PC-3 (cell line): ENCODE results near the gene PLXNB3. TPM values are rescaled to one million over a fixed set of nuclear protein-coding genes. Genes with fewer than 3 reads are reported as not detected.

Experiments used
- ATAC-seq: fragments of 200-7000 bp; cut with Tn5 transposase; 2 replicates; pipeline ENCODE4 v1.9.1; 2020; ENCODE audit warnings: mild to moderate bottlenecking, moderate library complexity
- BruUV-seq: library from RNA; stranded (reverse); fragments of 400-500 nt; replicated peaks from 2 replicates; lab custom pipeline; 2021; lab: Mats Ljungman, UMichigan
- CTCF ChIA-PET: fragments of 300-600 bp; sonication (Branson Sonifier 250); formaldehyde crosslinking; loops from one replicate; lab custom pipeline; 2022; ENCODE audit warnings: antibody characterized with exemption; lab: Charles Lee
- POLR2A ChIA-PET: fragments of 300-600 bp; sonication (Branson Sonifier 250); formaldehyde crosslinking; loops from one replicate; lab custom pipeline; 2022; ENCODE audit warnings: antibody characterized with exemption; ENCODE audit not compliant: unreplicated experiment; lab: Charles Lee
- DNase-seq: peaks from one replicate; pipeline ENCODE4 v3.0.0-alpha.2; 2015
- H2AFZ ChIP-seq: fragments of 300-600 bp; sonication (generic); 2 replicates; pipeline ENCODE4 v1.6.0; 2016; ENCODE audit warnings: antibody characterized with exemption, low read length
- H3F3A ChIP-seq: fragments of 300-600 bp; sonication (generic); one replicate; pipeline ENCODE4 v1.6.0; 2017; ENCODE audit warnings: antibody characterized with exemption, low read length, control low read depth, mild to moderate bottlenecking; ENCODE audit not compliant: unreplicated experiment
- H3K27ac ChIP-seq: fragments of 300-600 bp; sonication (generic); 2 replicates; pipeline ENCODE4 v1.5.1; 2016; ENCODE audit warnings: mild to moderate bottlenecking, low read length
- H3K27me3 ChIP-seq: fragments of 300-600 bp; sonication (generic); 2 replicates; pipeline ENCODE4 v1.6.1; 2016; ENCODE audit warnings: low read length, mixed read lengths
- H3K36me3 ChIP-seq: fragments of 300-600 bp; sonication (generic); 2 replicates; pipeline ENCODE4 v1.6.1; 2016; ENCODE audit warnings: low read depth, mixed run types, low read length, mixed read lengths
- H3K4me1 ChIP-seq: fragments of 300-600 bp; sonication (generic); 2 replicates; pipeline ENCODE4 v1.5.1; 2016; ENCODE audit warnings: low read length; ENCODE audit not compliant: insufficient read depth
- H3K4me2 ChIP-seq: fragments of 300-600 bp; sonication (generic); 2 replicates; pipeline ENCODE4 v1.6.0; 2016; ENCODE audit warnings: low read length
- H3K4me3 ChIP-seq: fragments of 300-600 bp; sonication (generic); 2 replicates; pipeline ENCODE4 v1.5.1; 2016; ENCODE audit warnings: mild to moderate bottlenecking, low read length, mixed read lengths
- H3K79me2 ChIP-seq: fragments of 300-600 bp; sonication (generic); 2 replicates; pipeline ENCODE4 v1.6.1; 2017; ENCODE audit warnings: low read length, mixed read lengths
- H3K9ac ChIP-seq: fragments of 300-600 bp; sonication (generic); 2 replicates; pipeline ENCODE4 v1.6.0; 2016; ENCODE audit warnings: mild to moderate bottlenecking, low read length
- H3K9me2 ChIP-seq: fragments of 300-600 bp; sonication (generic); replicated peaks from 2 replicates; pipeline ENCODE4 v1.6.1; 2016; ENCODE audit warnings: mixed run types, low read length, mixed read lengths
- H3K9me3 ChIP-seq: fragments of 300-600 bp; sonication (generic); 2 replicates; pipeline ENCODE4 v1.6.1; 2016; ENCODE audit warnings: low read length, mixed read lengths
- H4K20me1 ChIP-seq: fragments of 300-600 bp; sonication (generic); 2 replicates; pipeline ENCODE4 v1.6.1; 2016; ENCODE audit warnings: low read length, mixed read lengths
- CTCF ChIP-seq: fragments of 300-600 bp; sonication (generic); conservative IDR thresholded peaks from 2 replicates; pipeline ENCODE4 v1.5.1; 2017; ENCODE audit warnings: antibody characterized with exemption, low read depth, mild to moderate bottlenecking, low read length
- EZH2 ChIP-seq: fragments of 300-600 bp; sonication (generic); IDR thresholded peaks from one replicate; pipeline ENCODE4 v1.6.1; 2017; ENCODE audit warnings: antibody characterized with exemption, mild to moderate bottlenecking, low read length; ENCODE audit not compliant: unreplicated experiment
- EZH2phosphoT487 ChIP-seq: fragments of 300-600 bp; sonication (generic); IDR thresholded peaks from 2 replicates; pipeline ENCODE4 v1.6.1; 2018; ENCODE audit warnings: mild to moderate bottlenecking, antibody characterized with exemption, low read length, borderline replicate concordance
- intact Hi-C: fragments of 100-400 bp; cut with micrococcal nuclease; formaldehyde crosslinking; loops from 2 replicates; pipeline ENCODE4 v1.9.0; 2023
- total RNA-seq: library from RNA; depleted of rRNA; stranded (reverse); fragments of >200 nt; gene quantifications from 2 replicates; pipeline ENCODE4 v1.2.3, GENCODE V29; 2014

The PLXNB3 gene
- total RNA-seq, 1 experiment from 2014 or later, result 27.3 TPM

GRCh38 chrX:153819384-153820040, 55.5 kb downstream of the PLXNB3 start:
- peak overlapping the region; percentile 59 for H3K4me3 ChIP-seq
- peak overlapping the region; percentile 88 for H3K4me2 ChIP-seq
- H3K9ac ChIP-seq, result no peak overlapping the region
- no peaks in the 10 kb centered on the region for H3K79me2 ChIP-seq
- POLR2A ChIA-PET, result no interaction called here
- H3K27me3 ChIP-seq, result no peaks in the 10 kb centered on the region
- ATAC-seq (peak; percentile 58), DNase-seq (no peak)
- intact Hi-C loops, result no loop called here
- TF ChIP-seq EZH2phosphoT487 (no peak), CTCF (no peak)
- H3K27ac ChIP-seq, result no peak overlapping the region
- H3K9me2 ChIP-seq, result no peaks in the 10 kb centered on the region
- CTCF ChIA-PET, result no interaction called here
- no peaks in the 10 kb centered on the region for H3F3A ChIP-seq
- no peaks in the 10 kb centered on the region; the same call in 1 of the 2 replicates for H3K4me1 ChIP-seq
- BruUV-seq, result no TSS peak
- no peaks in the 10 kb centered on the region for H3K9me3 ChIP-seq
- H4K20me1 ChIP-seq, result no peaks in the 10 kb centered on the region
- peak overlapping the region; percentile 80 for H2AFZ ChIP-seq
- H3K36me3 ChIP-seq, result no peaks in the 10 kb centered on the region

- H2AFZ ChIP-seq, result no peak overlapping the region
- H3K27me3 ChIP-seq, result peaks cover 8% of the 10 kb centered on the region; the same call in 1 of the 2 replicates
- H3F3A ChIP-seq, result no peaks in the 10 kb centered on the region
- no peaks in the 10 kb centered on the region for H3K9me3 ChIP-seq
- H3K4me1 ChIP-seq, result no peaks in the 10 kb centered on the region; the same call in 1 of the 2 replicates
- intact Hi-C loops, result no loop called here
- no TSS peak for BruUV-seq
- no peaks in the 10 kb centered on the region for H3K9me2 ChIP-seq
- no peaks in the 10 kb centered on the region for H3K79me2 ChIP-seq
- no peak overlapping the region for H3K4me3 ChIP-seq
- DNase-seq (no peak), ATAC-seq (no peak)
- TF ChIP-seq CTCF, result no peak
- no peak overlapping the region for H3K4me2 ChIP-seq
- no peak overlapping the region for H3K9ac ChIP-seq
- H4K20me1 ChIP-seq, result no peaks in the 10 kb centered on the region
- ChIA-PET POLR2A (no interaction called here), CTCF (no interaction called here)
- H3K27ac ChIP-seq, result no peak overlapping the region
- H3K36me3 ChIP-seq, result no peaks in the 10 kb centered on the region
Observed at GRCh38 chrX:153820601-153821000, 56.6 kb downstream of the PLXNB3 start.

- no peak overlapping the region for H3K4me2 ChIP-seq
- no peaks in the 10 kb centered on the region for H3K36me3 ChIP-seq
- ATAC-seq (no peak), DNase-seq (no peak)
- H3K9me3 ChIP-seq, result no peaks in the 10 kb centered on the region
- H3K9ac ChIP-seq, result no peak overlapping the region
- no peaks in the 10 kb centered on the region for H3K9me2 ChIP-seq
- intact Hi-C loops, result no loop called here
- H3K27ac ChIP-seq, result no peak overlapping the region
- CTCF ChIA-PET, result no interaction called here
- H3K27me3 ChIP-seq, result peaks cover 9% of the 10 kb centered on the region; the same call in 1 of the 2 replicates
- no peak overlapping the region for H2AFZ ChIP-seq
- no TSS peak for BruUV-seq
- no peaks in the 10 kb centered on the region for H4K20me1 ChIP-seq
- no peaks in the 10 kb centered on the region for H3F3A ChIP-seq
- no peaks in the 10 kb centered on the region; the same call in 1 of the 2 replicates for H3K4me1 ChIP-seq
- H3K4me3 ChIP-seq, result no peak overlapping the region
- H3K79me2 ChIP-seq, result no peaks in the 10 kb centered on the region
- TF ChIP-seq EZH2 (no peak), EZH2phosphoT487 (no peak), CTCF (no peak)
- POLR2A ChIA-PET, result no interaction called here
Observed at GRCh38 chrX:153821066-153821465, 57.0 kb downstream of the PLXNB3 start.
